ENCODE measurements around the gene TRIM22. TPM values are rescaled to one million over a fixed set of nuclear protein-coding genes. Genes with fewer than 3 reads are reported as not detected.
"Not testable (repeated sequence)": the region's sequence is repeated elsewhere in the genome, so short reads cannot be mapped to it uniquely, and the experiment has no call there.

The TRIM22 gene
- total RNA-seq, 4 donors from 2014 or later: 20.1 to 45.0 (median 28.1) TPM

GRCh38 chr11:5713695-5714094, 24.1 kb downstream of the TRIM22 start:
- no peak for DNase-seq
- Histone ChIP-seq H3K4me3 (replicated peaks in 1 of 3) (no peak overlapping the region), H3K4me1 (no peaks in the 10 kb centered on the region), H3K9me3 (no peaks in the 10 kb centered on the region), H3K27me3 (no peaks in the 10 kb centered on the region), H3K27ac (no peak overlapping the region), H3K36me3 (no peaks in the 10 kb centered on the region)
- intact Hi-C loops (cut with DNase I): no loop called here
- TF ChIP-seq POLR2A (IDR thresholded peaks at IDR 0.05): no peak
- 64 to 71% methylated on average over 5 of the region's 5 CpGs for whole genome bisulfite sequencing, 2 donors

- intact Hi-C loops (cut with DNase I); H3K27ac ChIP-seq; H3K4me3 ChIP-seq (replicated peaks in 1 of 3); DNase-seq; H3K36me3 ChIP-seq; H3K27me3 ChIP-seq; H3K9me3 ChIP-seq; H3K4me1 ChIP-seq: not testable (repeated sequence)
- 95 to 100% methylated on average over 1 of the region's 1 CpG for WGBS, 2 donors
Observed at GRCh38 chr11:5716518-5716917, 26.9 kb downstream of the TRIM22 start.

GRCh38 chr11:5719703-5720495, 30.3 kb downstream of the TRIM22 start:
- H3K4me1 ChIP-seq: no peaks in the 10 kb centered on the region
- H3K36me3 ChIP-seq: no peaks in the 10 kb centered on the region
- no peaks in the 10 kb centered on the region for H3K9me3 ChIP-seq
- 95 to 98% methylated on average over 3 of the region's 3 CpGs for WGBS, 2 donors
- H3K27ac ChIP-seq: no peak overlapping the region
- no peaks in the 10 kb centered on the region for H3K27me3 ChIP-seq
- intact Hi-C loops (cut with DNase I): no loop called here
- no peak overlapping the region for H3K4me3 ChIP-seq (replicated peaks in 1 of 3)
- no peak for DNase-seq
- no peak for TF ChIP-seq CTCF (IDR thresholded peaks at IDR 0.05)
- no peak for TF ChIP-seq POLR2A (IDR thresholded peaks at IDR 0.05)

- 81 to 87% methylated on average over 2 of the region's 2 CpGs for WGBS, 2 donors
- Histone ChIP-seq H3K4me1 (no peaks in the 10 kb centered on the region), H3K9me3 (no peaks in the 10 kb centered on the region), H3K27me3 (no peaks in the 10 kb centered on the region), H3K27ac (no peak overlapping the region), H3K4me3 (replicated peaks in 1 of 3) (no peak overlapping the region), H3K36me3 (no peaks in the 10 kb centered on the region)
- TF ChIP-seq CTCF (IDR thresholded peaks at IDR 0.05) (no peak), POLR2A (IDR thresholded peaks at IDR 0.05) (no peak)
- no peak for DNase-seq
- intact Hi-C loops (cut with DNase I): no loop called here
Observed at GRCh38 chr11:5722622-5723021, 33.0 kb downstream of the TRIM22 start.

GRCh38 chr11:5726351-5726750, 36.8 kb downstream of the TRIM22 start:
- no peaks in the 10 kb centered on the region for H3K36me3 ChIP-seq
- no peaks in the 10 kb centered on the region for H3K27me3 ChIP-seq
- DNase-seq: no peak
- no peak overlapping the region for H3K27ac ChIP-seq
- H3K4me3 ChIP-seq (replicated peaks in 1 of 3): no peak overlapping the region
- TF ChIP-seq CTCF (IDR thresholded peaks at IDR 0.05) (no peak), POLR2A (IDR thresholded peaks at IDR 0.05) (no peak)
- H3K9me3 ChIP-seq: no peaks in the 10 kb centered on the region
- H3K4me1 ChIP-seq: no peaks in the 10 kb centered on the region
- intact Hi-C loops (cut with DNase I): no loop called here
- 91 to 100% methylated on average over 1 of the region's 1 CpG for WGBS, 2 donors

- no peak overlapping the region for H3K4me3 ChIP-seq (replicated peaks in 1 of 3)
- no peaks in the 10 kb centered on the region for H3K27me3 ChIP-seq
- no peak for DNase-seq
- H3K9me3 ChIP-seq: no peaks in the 10 kb centered on the region
- TF ChIP-seq POLR2A (IDR thresholded peaks at IDR 0.05) (no peak), CTCF (IDR thresholded peaks at IDR 0.05) (no peak)
- H3K4me1 ChIP-seq: no peaks in the 10 kb centered on the region
- H3K36me3 ChIP-seq: no peaks in the 10 kb centered on the region
- WGBS, 2 donors: 92 to 100% methylated on average over 1 of the region's 1 CpG
- intact Hi-C loops (cut with DNase I): no loop called here
- H3K27ac ChIP-seq: no peak overlapping the region
Observed at GRCh38 chr11:5727691-5728090, 38.1 kb downstream of the TRIM22 start.

All from thyroid gland (tissue), 4 donors.